ENCODE results near the gene NEURL1B.

DNA sequence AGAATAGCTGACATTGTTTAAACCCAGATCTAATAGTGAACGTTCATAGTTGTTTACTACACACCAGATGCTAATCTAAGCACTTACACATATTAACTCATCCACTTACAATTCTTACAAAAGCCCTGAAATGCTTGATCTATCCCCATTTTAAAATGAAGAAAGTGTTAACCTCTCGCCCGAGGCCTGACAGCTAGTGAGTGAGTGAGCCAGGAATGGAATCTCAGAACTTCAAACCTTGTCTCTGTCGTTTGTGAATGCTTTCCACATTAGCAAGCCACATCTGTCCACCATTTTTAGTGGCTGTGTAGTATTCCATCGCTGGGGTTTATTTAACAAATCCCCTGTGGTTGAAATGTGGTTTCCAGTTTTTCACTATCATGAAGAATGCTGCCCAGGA, 24.9 kb upstream of the NEURL1B start:
- TF ChIP-seq CTCF (conservative IDR thresholded peaks at IDR 0.05; ENCODE audit: low read length) (no peak), EZH2phosphoT487 (IDR thresholded peaks at IDR 0.05; ENCODE audit: borderline replicate concordance) (no peak)

Data from Loucy (cell line).